Ishikawa (cell line): Measurements from ENCODE around the gene KLB.

Source experiments
- CEBPB ChIP-seq: IDR thresholded peaks from 2 replicates; pipeline ENCODE4 v1.6.1; 2012
- EGR1 ChIP-seq: IDR thresholded peaks from 2 replicates; pipeline ENCODE4 v1.6.1; 2012
- FOXM1 ChIP-seq: IDR thresholded peaks from 2 replicates; pipeline ENCODE4 v1.6.1; 2012; ENCODE audit warnings: low read depth, borderline replicate concordance
- MAX ChIP-seq: IDR thresholded peaks from 2 replicates; pipeline ENCODE4 v1.6.1; 2012
- NFIC ChIP-seq: IDR thresholded peaks from 2 replicates; pipeline ENCODE4 v1.6.1; 2012
- RAD21 ChIP-seq: IDR thresholded peaks from 2 replicates; pipeline ENCODE4 v1.6.1; 2012; ENCODE audit warnings: low read depth
- TAF1 ChIP-seq: IDR thresholded peaks from 2 replicates; pipeline ENCODE4 v1.6.1; 2012; ENCODE audit warnings: low read depth, mild to moderate bottlenecking
- TEAD4 ChIP-seq: IDR thresholded peaks from 2 replicates; pipeline ENCODE4 v1.6.1; 2012
- YY1 ChIP-seq: IDR thresholded peaks from 2 replicates; pipeline ENCODE4 v1.6.1; 2012; ENCODE audit warnings: low read depth
- TF ChIP-seq, protein P1 (sequence below): IDR thresholded peaks from 2 replicates; pipeline ENCODE4 v1.6.1; 2012; ENCODE audit warnings: low read depth, mild to moderate bottlenecking

- TF ChIP-seq EGR1 (no peak), TAF1 (no peak), CEBPB (no peak), TEAD4 (no peak), MAX (no peak), YY1 (no peak), RAD21 (no peak), FOXM1 (no peak), NFIC (no peak)
- TF ChIP-seq, protein P1, sequence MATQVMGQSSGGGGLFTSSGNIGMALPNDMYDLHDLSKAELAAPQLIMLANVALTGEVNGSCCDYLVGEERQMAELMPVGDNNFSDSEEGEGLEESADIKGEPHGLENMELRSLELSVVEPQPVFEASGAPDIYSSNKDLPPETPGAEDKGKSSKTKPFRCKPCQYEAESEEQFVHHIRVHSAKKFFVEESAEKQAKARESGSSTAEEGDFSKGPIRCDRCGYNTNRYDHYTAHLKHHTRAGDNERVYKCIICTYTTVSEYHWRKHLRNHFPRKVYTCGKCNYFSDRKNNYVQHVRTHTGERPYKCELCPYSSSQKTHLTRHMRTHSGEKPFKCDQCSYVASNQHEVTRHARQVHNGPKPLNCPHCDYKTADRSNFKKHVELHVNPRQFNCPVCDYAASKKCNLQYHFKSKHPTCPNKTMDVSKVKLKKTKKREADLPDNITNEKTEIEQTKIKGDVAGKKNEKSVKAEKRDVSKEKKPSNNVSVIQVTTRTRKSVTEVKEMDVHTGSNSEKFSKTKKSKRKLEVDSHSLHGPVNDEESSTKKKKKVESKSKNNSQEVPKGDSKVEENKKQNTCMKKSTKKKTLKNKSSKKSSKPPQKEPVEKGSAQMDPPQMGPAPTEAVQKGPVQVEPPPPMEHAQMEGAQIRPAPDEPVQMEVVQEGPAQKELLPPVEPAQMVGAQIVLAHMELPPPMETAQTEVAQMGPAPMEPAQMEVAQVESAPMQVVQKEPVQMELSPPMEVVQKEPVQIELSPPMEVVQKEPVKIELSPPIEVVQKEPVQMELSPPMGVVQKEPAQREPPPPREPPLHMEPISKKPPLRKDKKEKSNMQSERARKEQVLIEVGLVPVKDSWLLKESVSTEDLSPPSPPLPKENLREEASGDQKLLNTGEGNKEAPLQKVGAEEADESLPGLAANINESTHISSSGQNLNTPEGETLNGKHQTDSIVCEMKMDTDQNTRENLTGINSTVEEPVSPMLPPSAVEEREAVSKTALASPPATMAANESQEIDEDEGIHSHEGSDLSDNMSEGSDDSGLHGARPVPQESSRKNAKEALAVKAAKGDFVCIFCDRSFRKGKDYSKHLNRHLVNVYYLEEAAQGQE, result no peak
Measured at GRCh38 chr4:39407584-39407885, 805 bp downstream of the KLB start.
